CD8-positive, alpha-beta memory T cell (primary cell): ENCODE measurements around the gene CES3. TPM values are rescaled to one million over a fixed set of nuclear protein-coding genes. Genes with fewer than 3 reads are reported as not detected.

Source experiments
- CTCF ChIA-PET: fragments of 350-600 bp; sonication (Branson Sonifier 250); formaldehyde crosslinking; loops from one replicate; lab custom pipeline; 2021; ENCODE audit warnings: antibody characterized with exemption; lab: Charles Lee
- POLR2A ChIA-PET: fragments of 350-600 bp; sonication (Branson Sonifier 250); formaldehyde crosslinking; loops from one replicate; lab custom pipeline; 2021; ENCODE audit warnings: antibody characterized with exemption; lab: Charles Lee
- DNase-seq, 5 donors: peaks; one replicate each; pipeline versions ENCODE4 v3.0.0 to v3.0.0-alpha.2; 2020 to 2022; ENCODE audit warnings: mixed read lengths in 1 of 5
- H3K27ac ChIP-seq: one replicate; pipeline ENCODE4 v1.7.0; 2013; ENCODE audit warnings: low read depth, mild to moderate bottlenecking, low read length, moderate library complexity
- H3K27me3 ChIP-seq: 2 replicates; pipeline ENCODE4 v1.7.0; 2013; ENCODE audit warnings: low read length, mild to moderate bottlenecking; ENCODE audit not compliant: insufficient read depth, poor library complexity, severe bottlenecking
- H3K36me3 ChIP-seq: 2 replicates; pipeline ENCODE4 v1.7.0; 2013; ENCODE audit warnings: mild to moderate bottlenecking, low read length, moderate library complexity; ENCODE audit not compliant: insufficient read depth
- H3K4me1 ChIP-seq: 2 replicates; pipeline ENCODE4 v1.7.0; 2013; ENCODE audit warnings: mild to moderate bottlenecking, low read length, moderate library complexity; ENCODE audit not compliant: insufficient read depth
- H3K4me3 ChIP-seq: 2 replicates; pipeline ENCODE4 v1.7.0; 2013; ENCODE audit warnings: mild to moderate bottlenecking, low read length
- H3K9me3 ChIP-seq: 2 replicates; pipeline ENCODE4 v1.7.0; 2013; ENCODE audit warnings: mild to moderate bottlenecking, low read length
- H3K27ac Mint-ChIP-seq, 8 donors: one replicate each; pipeline ENCODE4 v1.8.0; 2020 to 2021; ENCODE audit warnings: mixed read lengths in 8 of 8, mild to moderate bottlenecking in 6 of 8, inconsistent platforms in 3 of 8, moderate library complexity in 3 of 8
- H3K27me3 Mint-ChIP-seq, 2 donors: one replicate each; pipeline ENCODE4 v1.8.0; 2020 to 2021; ENCODE audit warnings: mixed read lengths in 2 of 2, mild to moderate bottlenecking in 1 of 2, moderate library complexity in 1 of 2
- H3K36me3 Mint-ChIP-seq, 3 donors: one replicate each; pipeline ENCODE4 v1.8.0; 2020 to 2021; ENCODE audit warnings: mixed read lengths in 3 of 3, inconsistent platforms in 1 of 3, mild to moderate bottlenecking in 1 of 3
- H3K4me1 Mint-ChIP-seq, 3 donors: one replicate each; pipeline ENCODE4 v1.8.0; 2020 to 2021; ENCODE audit warnings: mixed read lengths in 3 of 3, inconsistent platforms in 1 of 3, mild to moderate bottlenecking in 1 of 3
- H3K4me3 Mint-ChIP-seq, 7 donors: one replicate each; pipeline ENCODE4 v1.8.0; 2020 to 2021; ENCODE audit warnings: mixed read lengths in 7 of 7, mild to moderate bottlenecking in 6 of 7, moderate library complexity in 4 of 7, inconsistent platforms in 2 of 7
- H3K9me3 Mint-ChIP-seq, 5 donors: one replicate each; pipeline ENCODE4 v1.8.0; 2020 to 2022; ENCODE audit warnings: mixed read lengths in 5 of 5, mild to moderate bottlenecking in 3 of 5, moderate library complexity in 2 of 5, inconsistent platforms in 1 of 5
- polyA plus RNA-seq: library from polyadenylated mRNA; unstranded; fragments of 300-500 nt; fragmentation: Illumina TruSeq; gene quantifications from one replicate; pipeline ENCODE4 v1.2.3, GENCODE V29; 2021
- total RNA-seq, 2 experiments: library from RNA; stranded (reverse); gene quantifications; one replicate each; pipeline ENCODE4 v1.2.3, GENCODE V29; 2021

The CES3 gene
- total and polyA plus RNA-seq, 3 experiments from 2014 or later, result 0.16 to 0.24 TPM; not detected in 1

DNA sequence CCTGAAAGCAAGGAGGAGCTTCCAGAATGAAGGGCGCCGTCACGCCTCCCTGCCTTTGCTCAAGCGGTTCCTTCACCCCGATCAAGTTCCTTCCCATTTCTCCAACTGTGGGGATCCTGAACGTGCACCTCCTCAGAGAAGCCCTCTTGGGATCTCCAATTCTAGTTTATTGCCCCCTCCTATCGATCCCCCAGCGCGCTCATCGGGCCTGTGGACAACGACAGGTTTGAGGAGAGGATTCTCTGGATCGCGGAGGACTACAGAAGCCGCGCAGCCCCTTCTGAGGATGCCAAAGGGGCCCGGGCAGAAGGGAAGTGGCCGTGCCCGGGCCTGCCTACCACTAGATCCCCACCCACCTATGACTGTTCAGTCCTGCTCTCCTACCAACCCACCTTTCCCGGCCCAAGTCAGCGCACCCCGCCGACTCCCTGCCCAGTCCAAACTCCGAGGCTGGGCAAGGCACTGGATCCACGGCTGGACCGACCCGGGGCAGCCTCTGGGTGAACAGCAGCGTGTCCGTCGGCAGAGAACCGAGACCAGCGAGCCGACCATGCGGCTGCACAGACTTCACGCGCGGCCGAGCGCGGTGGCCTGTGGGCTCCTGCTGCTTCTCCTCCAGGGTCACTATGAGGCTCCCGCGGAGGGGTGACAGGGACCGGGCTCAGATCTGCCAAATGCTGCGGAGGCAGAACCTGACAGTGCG lies 12.8 kb upstream of the CES3 start:
- Mint-ChIP-seq H3K36me3 (peaks cover 0 to 8% (median 6%) of the 10 kb centered on the region in 3 donors), H3K27ac (peak overlapping the region in 4 of 8 donors; percentile 29 to 79 (median 42)), H3K9me3 (peaks cover 0 to 4% (median 0%) of the 10 kb centered on the region in 5 donors), H3K4me3 (peak overlapping the region; percentile 85 to 93 (median 91)), H3K27me3 (peaks cover 22 to 42% of the 10 kb centered on the region in 2 donors), H3K4me1 (peaks cover 13 to 25% (median 15%) of the 10 kb centered on the region in 3 donors)
- Histone ChIP-seq H3K4me3 (peak overlapping the region; percentile 46), H3K4me1 (peaks cover 7% of the 10 kb centered on the region), H3K27me3 (peaks cover 16% of the 10 kb centered on the region), H3K36me3 (peaks cover under 1% of the 10 kb centered on the region), H3K9me3 (no peaks in the 10 kb centered on the region), H3K27ac (no peak overlapping the region)
- DNase-seq, result peak in 1 of 5 donors; percentile 19
- CTCF ChIA-PET, result no interaction called here
- POLR2A ChIA-PET, result interaction anchor here (0.8 kb wide), 1 partner anchor 572 kb away, joined by 3 read pairs; no protein-coding TSS in a partner anchor

GRCh38 chr16:66948837-66949225 lies 12.2 kb upstream of the CES3 start:
- H3K27ac Mint-ChIP-seq, result no peak overlapping the region
- ChIA-PET CTCF (interaction anchor here (1.2 to 1.6 kb wide), 2 partner anchors 207 to 237 kb away, joined by 3 to 4 read pairs; no protein-coding TSS in a partner anchor), POLR2A (no interaction called here)
- H3K36me3 Mint-ChIP-seq, result peaks cover 0 to 8% (median 3%) of the 10 kb centered on the region in 3 donors
- peaks cover 0 to 4% (median 0%) of the 10 kb centered on the region in 5 donors for H3K9me3 Mint-ChIP-seq
- Histone ChIP-seq H3K27me3 (peaks cover 16% of the 10 kb centered on the region), H3K27ac (no peak overlapping the region), H3K4me1 (peaks cover 7% of the 10 kb centered on the region), H3K36me3 (no peaks in the 10 kb centered on the region), H3K9me3 (no peaks in the 10 kb centered on the region), H3K4me3 (peak overlapping the region; percentile 46)
- H3K4me3 Mint-ChIP-seq, result peak overlapping the region; percentile 85 to 93 (median 91)
- H3K27me3 Mint-ChIP-seq, result peaks cover 23 to 45% of the 10 kb centered on the region in 2 donors
- H3K4me1 Mint-ChIP-seq, result peaks cover 13 to 25% (median 16%) of the 10 kb centered on the region in 3 donors
- DNase-seq, result no peak

- CTCF ChIA-PET, result interaction anchor here (1.1 to 1.6 kb wide), 3 partner anchors 10 to 236 kb away, joined by 3 to 4 read pairs (median 3); no protein-coding TSS in a partner anchor
- peaks cover 7% of the 10 kb centered on the region for H3K4me1 ChIP-seq
- peaks cover 16% of the 10 kb centered on the region for H3K27me3 ChIP-seq
- H3K4me1 Mint-ChIP-seq, result peaks cover 13 to 25% (median 18%) of the 10 kb centered on the region in 3 donors
- H3K9me3 Mint-ChIP-seq, result peaks cover 0 to 4% (median 0%) of the 10 kb centered on the region in 5 donors
- no peaks in the 10 kb centered on the region for H3K36me3 ChIP-seq
- POLR2A ChIA-PET, result no interaction called here
- no peak overlapping the region for H3K27ac Mint-ChIP-seq
- no peaks in the 10 kb centered on the region for H3K9me3 ChIP-seq
- peaks cover 0 to 11% (median 0%) of the 10 kb centered on the region in 3 donors for H3K36me3 Mint-ChIP-seq
- H3K4me3 Mint-ChIP-seq, result peak overlapping the region in 4 of 7 donors; percentile 35 to 69 (median 44)
- H3K27me3 Mint-ChIP-seq, result peaks cover 26 to 49% of the 10 kb centered on the region in 2 donors
- no peak overlapping the region for H3K4me3 ChIP-seq
- DNase-seq, result no peak
- no peak overlapping the region for H3K27ac ChIP-seq
Measured at GRCh38 chr16:66949472-66949871, 11.6 kb upstream of the CES3 start.

- no peak for DNase-seq
- Mint-ChIP-seq H3K4me1 (peaks cover 13 to 25% (median 18%) of the 10 kb centered on the region in 3 donors), H3K36me3 (peaks cover 0 to 11% (median 0%) of the 10 kb centered on the region in 3 donors), H3K4me3 (peak overlapping the region in 1 of 7 donors; percentile 29), H3K27ac (no peak overlapping the region), H3K27me3 (peaks cover 26 to 49% of the 10 kb centered on the region in 2 donors), H3K9me3 (peaks cover 0 to 4% (median 0%) of the 10 kb centered on the region in 5 donors)
- H3K4me1 ChIP-seq, result peaks cover 7% of the 10 kb centered on the region
- CTCF ChIA-PET, result interaction anchor here (1.1 to 1.6 kb wide), 2 partner anchors 9 to 235 kb away, joined by 3 to 4 read pairs; no protein-coding TSS in a partner anchor
- H3K27me3 ChIP-seq, result peaks cover 16% of the 10 kb centered on the region
- POLR2A ChIA-PET, result no interaction called here
- no peak overlapping the region for H3K4me3 ChIP-seq
- H3K27ac ChIP-seq, result no peak overlapping the region
- no peaks in the 10 kb centered on the region for H3K36me3 ChIP-seq
- H3K9me3 ChIP-seq, result no peaks in the 10 kb centered on the region
Measured at GRCh38 chr16:66950437-66950836, 10.6 kb upstream of the CES3 start.

GRCh38 chr16:66950971-66951790 lies 9.9 kb upstream of the CES3 start:
- Mint-ChIP-seq H3K9me3 (peaks cover 0 to 4% (median 0%) of the 10 kb centered on the region in 5 donors), H3K4me3 (peak overlapping the region in 1 of 7 donors; percentile 29), H3K36me3 (peaks cover 0 to 11% (median 0%) of the 10 kb centered on the region in 3 donors), H3K4me1 (peaks cover 13 to 25% (median 18%) of the 10 kb centered on the region in 3 donors), H3K27ac (peak overlapping the region in 1 of 8 donors; percentile 42), H3K27me3 (peaks cover 26 to 52% of the 10 kb centered on the region in 2 donors)
- Histone ChIP-seq H3K4me3 (no peak overlapping the region), H3K9me3 (no peaks in the 10 kb centered on the region), H3K27me3 (peaks cover 16% of the 10 kb centered on the region), H3K4me1 (peaks cover 7% of the 10 kb centered on the region), H3K27ac (no peak overlapping the region), H3K36me3 (no peaks in the 10 kb centered on the region)
- ChIA-PET POLR2A (no interaction called here), CTCF (interaction anchor here (0.7 to 2.0 kb wide), 2 partner anchors 152 to 205 kb away, joined by 3 to 6 read pairs; no protein-coding TSS in a partner anchor)
- DNase-seq, result no peak

DNA sequence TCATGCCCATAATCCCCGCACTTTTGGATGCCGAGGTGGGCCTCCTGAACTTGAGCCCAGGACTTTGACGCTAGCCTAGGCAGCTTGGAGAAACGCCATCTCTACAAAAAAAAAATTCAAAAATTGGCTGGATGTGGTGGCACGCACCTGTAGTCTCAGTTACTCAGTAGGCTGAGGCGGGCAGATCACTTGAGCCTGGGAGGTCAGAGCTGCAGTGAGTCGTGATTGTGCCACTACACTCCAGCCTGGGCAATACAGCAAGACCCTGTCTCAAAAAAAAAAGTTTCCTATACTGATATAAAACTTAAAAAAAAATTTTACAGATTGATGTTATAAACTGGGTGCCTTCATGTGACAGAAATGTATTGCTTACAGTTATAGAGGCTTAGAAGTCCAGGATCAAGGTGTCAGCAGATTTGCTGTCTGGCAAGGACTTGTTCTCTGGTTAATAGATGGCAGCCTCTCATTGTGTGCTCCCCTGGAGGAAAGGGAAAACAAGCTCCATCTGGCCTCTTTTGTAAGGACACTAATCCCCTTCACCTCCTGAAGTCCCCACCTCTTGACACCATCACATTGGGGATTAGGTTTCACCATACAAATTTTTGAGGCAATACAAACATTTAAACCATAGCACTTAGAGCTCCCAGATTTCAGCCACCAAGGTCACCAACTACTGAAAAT lies 8.5 kb upstream of the CES3 start:
- peaks cover 16% of the 10 kb centered on the region for H3K27me3 ChIP-seq
- H3K4me3 ChIP-seq, result no peak overlapping the region
- H3K27ac ChIP-seq, result no peak overlapping the region
- DNase-seq, result no peak
- Mint-ChIP-seq H3K4me3 (no peak overlapping the region), H3K27ac (no peak overlapping the region), H3K27me3 (peaks cover 26 to 53% of the 10 kb centered on the region in 2 donors), H3K36me3 (peaks cover 0 to 11% (median 0%) of the 10 kb centered on the region in 3 donors), H3K4me1 (peaks cover 6 to 19% (median 10%) of the 10 kb centered on the region in 3 donors), H3K9me3 (peaks cover 0 to 4% (median 0%) of the 10 kb centered on the region in 5 donors)
- no peaks in the 10 kb centered on the region for H3K9me3 ChIP-seq
- ChIA-PET POLR2A (interaction anchor here (1.1 kb wide), 1 partner anchor 9 kb away, joined by 3 read pairs; no protein-coding TSS in a partner anchor), CTCF (interaction anchor here (1.1 to 2.4 kb wide), 4 partner anchors 13 to 203 kb away, joined by 4 to 6 read pairs (median 5); no protein-coding TSS in a partner anchor)
- no peaks in the 10 kb centered on the region for H3K36me3 ChIP-seq
- H3K4me1 ChIP-seq, result peaks cover 7% of the 10 kb centered on the region
